ENCODE data around the gene KIAA1217. TPM values are rescaled to one million over a fixed set of nuclear protein-coding genes. Genes with fewer than 3 reads are reported as not detected.

The KIAA1217 gene
- total and polyA plus RNA-seq, 2 of the 4 experiments (the other 2 are of a cell fraction) = 3.4 to 4.4 TPM

GRCh38 chr10:24324651-24325050, 115.7 kb downstream of the KIAA1217 start:
- H3K18ac ChIP-seq (ENCODE audit: low read depth, low read length) = no peak overlapping the region
- no peak overlapping the region for H2AFZ ChIP-seq (replicated peaks; ENCODE audit: low read length, poor library complexity)
- WGBS, 2 experiments (ENCODE audit: extremely low coverage in 2 of 2, insufficient read length in 1 of 2) = no CpG with 5 or more reads among the region's 3 CpGs
- no peak overlapping the region for H2AK9ac ChIP-seq (replicated peaks; ENCODE audit: low read depth, low read length, poor library complexity)
- no peak overlapping the region for H2BK15ac ChIP-seq (ENCODE audit: low read depth, low read length)
- in situ Hi-C loops (cut with MboI; ENCODE audit: low sequenced_read_pairs) = no loop called here
- peaks cover 4% of the 10 kb centered on the region; the same call in 1 of the 2 replicates for H3K4me1 ChIP-seq (ENCODE audit: control insufficient read depth, insufficient read depth, low read length)
- H3K27me3 ChIP-seq (ENCODE audit: control insufficient read depth, insufficient read depth, low read length) = peaks cover 3% of the 10 kb centered on the region; the same call in 1 of the 2 replicates
- TF ChIP-seq SMC3 (IDR thresholded peaks at IDR 0.05; ENCODE audit: low read depth, low read length) = no peak
- TF ChIP-seq RFX5 (IDR thresholded peaks at IDR 0.05; ENCODE audit: low read depth, low read length) = no peak
- no peak for TF ChIP-seq FOS (IDR thresholded peaks at IDR 0.05; ENCODE audit: low read depth, low read length)
- TF ChIP-seq, protein P1, sequence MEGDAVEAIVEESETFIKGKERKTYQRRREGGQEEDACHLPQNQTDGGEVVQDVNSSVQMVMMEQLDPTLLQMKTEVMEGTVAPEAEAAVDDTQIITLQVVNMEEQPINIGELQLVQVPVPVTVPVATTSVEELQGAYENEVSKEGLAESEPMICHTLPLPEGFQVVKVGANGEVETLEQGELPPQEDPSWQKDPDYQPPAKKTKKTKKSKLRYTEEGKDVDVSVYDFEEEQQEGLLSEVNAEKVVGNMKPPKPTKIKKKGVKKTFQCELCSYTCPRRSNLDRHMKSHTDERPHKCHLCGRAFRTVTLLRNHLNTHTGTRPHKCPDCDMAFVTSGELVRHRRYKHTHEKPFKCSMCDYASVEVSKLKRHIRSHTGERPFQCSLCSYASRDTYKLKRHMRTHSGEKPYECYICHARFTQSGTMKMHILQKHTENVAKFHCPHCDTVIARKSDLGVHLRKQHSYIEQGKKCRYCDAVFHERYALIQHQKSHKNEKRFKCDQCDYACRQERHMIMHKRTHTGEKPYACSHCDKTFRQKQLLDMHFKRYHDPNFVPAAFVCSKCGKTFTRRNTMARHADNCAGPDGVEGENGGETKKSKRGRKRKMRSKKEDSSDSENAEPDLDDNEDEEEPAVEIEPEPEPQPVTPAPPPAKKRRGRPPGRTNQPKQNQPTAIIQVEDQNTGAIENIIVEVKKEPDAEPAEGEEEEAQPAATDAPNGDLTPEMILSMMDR (conservative IDR thresholded peaks at IDR 0.05; ENCODE audit: low read depth, low read length) = no peak
- no peak for TF ChIP-seq BHLHE40 (IDR thresholded peaks at IDR 0.05; ENCODE audit: low read depth, low read length)
- no peak for TF ChIP-seq POLR2A (IDR thresholded peaks at IDR 0.05; ENCODE audit: low read depth, low read length)
- TF ChIP-seq, protein P2, sequence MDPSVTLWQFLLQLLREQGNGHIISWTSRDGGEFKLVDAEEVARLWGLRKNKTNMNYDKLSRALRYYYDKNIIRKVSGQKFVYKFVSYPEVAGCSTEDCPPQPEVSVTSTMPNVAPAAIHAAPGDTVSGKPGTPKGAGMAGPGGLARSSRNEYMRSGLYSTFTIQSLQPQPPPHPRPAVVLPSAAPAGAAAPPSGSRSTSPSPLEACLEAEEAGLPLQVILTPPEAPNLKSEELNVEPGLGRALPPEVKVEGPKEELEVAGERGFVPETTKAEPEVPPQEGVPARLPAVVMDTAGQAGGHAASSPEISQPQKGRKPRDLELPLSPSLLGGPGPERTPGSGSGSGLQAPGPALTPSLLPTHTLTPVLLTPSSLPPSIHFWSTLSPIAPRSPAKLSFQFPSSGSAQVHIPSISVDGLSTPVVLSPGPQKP (IDR thresholded peaks at IDR 0.05; ENCODE audit: borderline replicate concordance, low read depth, low read length) = no peak
- TF ChIP-seq, protein P3, sequence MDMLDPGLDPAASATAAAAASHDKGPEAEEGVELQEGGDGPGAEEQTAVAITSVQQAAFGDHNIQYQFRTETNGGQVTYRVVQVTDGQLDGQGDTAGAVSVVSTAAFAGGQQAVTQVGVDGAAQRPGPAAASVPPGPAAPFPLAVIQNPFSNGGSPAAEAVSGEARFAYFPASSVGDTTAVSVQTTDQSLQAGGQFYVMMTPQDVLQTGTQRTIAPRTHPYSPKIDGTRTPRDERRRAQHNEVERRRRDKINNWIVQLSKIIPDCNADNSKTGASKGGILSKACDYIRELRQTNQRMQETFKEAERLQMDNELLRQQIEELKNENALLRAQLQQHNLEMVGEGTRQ (IDR thresholded peaks at IDR 0.05; ENCODE audit: low read depth, low read length) = no peak
- TF ChIP-seq MAZ (IDR thresholded peaks at IDR 0.05; ENCODE audit: borderline replicate concordance, low read depth, low read length) = no peak
- TF ChIP-seq CHD1 (IDR thresholded peaks at IDR 0.05; ENCODE audit: low read depth, low read length) = no peak
- no peak for TF ChIP-seq RAD21 (IDR thresholded peaks at IDR 0.05; ENCODE audit: low read length)
- no peak for TF ChIP-seq MXI1 (IDR thresholded peaks at IDR 0.05; ENCODE audit: borderline replicate concordance, low read depth, low read length)
- TF ChIP-seq CEBPB (IDR thresholded peaks at IDR 0.05; ENCODE audit: low read depth, low read length) = no peak
- no peak for TF ChIP-seq RCOR1 (IDR thresholded peaks at IDR 0.05; ENCODE audit: insufficient replicate concordance, low read length)
- TF ChIP-seq MAFK (IDR thresholded peaks at IDR 0.05; ENCODE audit: low read depth, low read length) = no peak
- TF ChIP-seq NFE2L2 (IDR thresholded peaks at IDR 0.05; ENCODE audit: low read depth, low read length) = no peak
- H4K5ac ChIP-seq (ENCODE audit: low read depth, low read length) = no peak overlapping the region
- no peak overlapping the region for H2AK5ac ChIP-seq (ENCODE audit: low read depth, low read length)
- no peak overlapping the region for H2BK120ac ChIP-seq (ENCODE audit: low read depth, low read length)
- no peak overlapping the region for H2BK20ac ChIP-seq (ENCODE audit: low read depth, low read length)
- H3K9ac ChIP-seq (ENCODE audit: low read depth, low read length) = no peak overlapping the region
- H3K14ac ChIP-seq (replicated peaks; ENCODE audit: low read depth, low read length) = no peak overlapping the region
- H3K27ac ChIP-seq (ENCODE audit: insufficient read depth, low read length) = no peak overlapping the region
- no peak overlapping the region for H3K4ac ChIP-seq (ENCODE audit: low read depth, low read length)
- no peak overlapping the region for H4K91ac ChIP-seq (ENCODE audit: insufficient read depth, low read depth, low read length)
- H4K8ac ChIP-seq (ENCODE audit: low read depth in 2 of 2, low read length in 2 of 2) = no peak overlapping the region
- H4K20me1 ChIP-seq (ENCODE audit: insufficient read depth, low read length) = no peaks in the 10 kb centered on the region
- H3K79me1 ChIP-seq (ENCODE audit: low read depth in 1 of 2, low read length in 2 of 2) = no peaks in the 10 kb centered on the region
- H3K4me3 ChIP-seq (ENCODE audit: insufficient read depth, low read depth, low read length) = no peak overlapping the region
- intact Hi-C loops (cut with micrococcal nuclease) = no loop called here
- no peak overlapping the region for H3K56ac ChIP-seq (ENCODE audit: extremely low read depth, insufficient read depth, low read length)
- H2BK5ac ChIP-seq (ENCODE audit: low read depth, low read length, poor library complexity, severe bottlenecking) = no peak overlapping the region
- ChIA-PET POLR2A (ENCODE audit: unreplicated experiment) (no interaction called here), CTCF (interaction anchor here (2.0 kb wide), 1 partner anchor 19 kb away, joined by 5 read pairs; no protein-coding TSS in a partner anchor)
- dilution Hi-C loops (cut with HindIII; ENCODE audit: low sequenced_read_pairs, unreplicated experiment) = no loop called here
- ATAC-seq (ENCODE audit: low read depth) (peak; percentile 51), DNase-seq (no peak)
- no peaks in the 10 kb centered on the region for H3K9me1 ChIP-seq (ENCODE audit: insufficient read depth, low read length)
- no peaks in the 10 kb centered on the region for H3K36me3 ChIP-seq (ENCODE audit: control insufficient read depth, insufficient read depth, low read length)
- no TSS peak for BruUV-seq (replicated peaks)
- H3K4me2 ChIP-seq (ENCODE audit: low read depth, low read length) = peak overlapping the region; percentile 58; the same call in 1 of the 2 replicates
- peaks cover 2% of the 10 kb centered on the region; the same call in 1 of the 2 replicates for H3K9me3 ChIP-seq (ENCODE audit: control insufficient read depth, insufficient read depth, low read length)
- H3K23ac ChIP-seq (ENCODE audit: low read depth, low read length) = no peak overlapping the region
